GM19239 (cell line): ENCODE data around the gene SUPT20H.
"Not testable (repeated sequence)": the region's sequence is repeated elsewhere in the genome, so short reads cannot be mapped to it uniquely, and the experiment has no call there.

Source experiments
- DNase-seq: peaks from one replicate; pipeline ENCODE4 v3.0.0; 2011; ENCODE audit warnings: low spot score; ENCODE audit not compliant: insufficient read length
- FAIRE-seq: peaks from 2 replicates; lab custom pipeline; 2011; peaks lifted over from hg19 to GRCh38; lab: Jason Lieb, UNC

Gene SUPT20H

DNA sequence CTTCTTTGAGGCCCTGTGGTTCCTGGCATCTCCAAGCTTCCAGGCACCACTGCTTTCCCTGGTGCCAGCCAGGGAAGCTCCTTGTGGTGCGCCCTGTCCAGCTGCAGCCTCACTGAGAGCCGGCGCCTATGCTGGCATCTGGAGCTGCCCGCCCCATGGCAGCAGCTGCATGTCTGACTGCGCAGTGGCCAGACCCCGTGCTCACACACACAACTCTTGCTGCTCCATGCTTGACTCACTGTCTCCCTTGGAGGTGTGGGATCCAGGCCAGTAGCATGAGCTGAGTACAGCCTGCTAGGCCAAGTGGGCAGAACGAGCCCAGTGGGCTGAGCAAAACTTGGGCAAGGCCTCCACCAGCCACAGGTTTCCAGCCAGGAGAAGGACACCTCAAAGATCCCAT is 11.5 kb upstream of the SUPT20H start:
- FAIRE-seq (no peak), DNase-seq (no peak)

GRCh38 chr13:37070145-37070695 is 10.7 kb upstream of the SUPT20H start:
- FAIRE-seq, result no peak
- DNase-seq, result no peak

DNA sequence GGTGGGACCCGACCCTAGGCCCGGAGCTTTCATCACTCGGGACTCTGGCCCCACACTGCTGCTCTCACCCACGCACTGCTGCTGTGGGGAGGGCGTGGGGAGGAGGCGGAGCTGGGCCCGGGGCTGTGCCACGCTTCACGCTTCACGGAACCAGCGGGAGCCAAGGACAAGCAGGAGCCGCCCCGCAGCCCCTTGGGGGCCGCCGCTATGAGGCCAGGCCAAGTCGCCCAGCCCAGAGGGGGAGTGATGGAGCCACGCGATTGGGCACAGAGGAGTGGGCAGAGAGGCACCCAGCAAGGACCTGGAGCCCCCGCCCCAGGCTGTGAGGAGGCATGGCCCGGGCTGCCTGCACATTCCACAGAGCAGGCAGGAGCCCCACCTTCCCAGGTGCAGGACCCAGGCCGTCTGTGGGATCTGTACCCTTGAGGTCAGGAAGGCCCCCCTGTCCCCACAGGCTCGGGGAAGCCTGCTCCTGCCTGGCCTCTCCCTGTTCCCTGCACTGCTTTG is 10.2 kb upstream of the SUPT20H start:
- DNase-seq (no peak), FAIRE-seq (no peak)

DNA sequence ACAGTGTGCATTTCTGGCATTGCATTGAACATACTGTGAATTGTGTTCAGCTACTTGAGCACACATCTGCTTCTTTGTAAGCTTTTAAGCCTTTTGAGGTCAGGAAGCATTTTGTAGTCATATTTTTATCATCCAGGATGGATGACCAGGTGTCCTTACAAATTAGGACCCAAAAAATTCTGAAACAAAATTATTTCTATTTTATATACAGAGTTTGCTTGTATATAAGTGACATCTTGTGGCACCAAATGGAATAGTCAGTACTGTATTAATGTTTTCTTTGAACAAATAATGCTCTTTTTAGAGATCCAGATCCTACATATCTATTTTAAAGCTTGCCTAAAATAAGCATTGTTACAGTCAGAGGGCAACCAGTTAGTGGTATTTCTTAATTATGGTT is 9.5 kb upstream of the SUPT20H start:
- no peak for FAIRE-seq
- no peak for DNase-seq

DNA sequence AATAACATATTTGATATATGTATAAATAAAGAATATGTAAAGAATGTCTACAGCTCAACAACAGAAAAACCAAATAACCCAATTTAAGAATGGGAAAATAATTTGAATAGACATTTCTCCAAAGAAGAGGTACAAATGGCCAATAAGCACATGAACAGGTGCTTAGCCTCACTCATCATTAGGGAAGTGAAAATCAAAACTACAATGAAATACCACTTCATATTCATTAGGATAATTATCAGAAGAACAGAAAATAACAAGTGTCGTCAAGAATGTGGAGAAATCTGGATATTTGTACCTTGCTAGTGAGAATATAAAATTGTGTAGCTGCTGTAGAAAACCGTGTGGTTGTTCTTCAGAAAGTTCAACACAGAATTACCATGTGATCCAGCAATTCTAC is 8.4 kb upstream of the SUPT20H start:
- DNase-seq, result no peak
- FAIRE-seq, result no peak

DNA sequence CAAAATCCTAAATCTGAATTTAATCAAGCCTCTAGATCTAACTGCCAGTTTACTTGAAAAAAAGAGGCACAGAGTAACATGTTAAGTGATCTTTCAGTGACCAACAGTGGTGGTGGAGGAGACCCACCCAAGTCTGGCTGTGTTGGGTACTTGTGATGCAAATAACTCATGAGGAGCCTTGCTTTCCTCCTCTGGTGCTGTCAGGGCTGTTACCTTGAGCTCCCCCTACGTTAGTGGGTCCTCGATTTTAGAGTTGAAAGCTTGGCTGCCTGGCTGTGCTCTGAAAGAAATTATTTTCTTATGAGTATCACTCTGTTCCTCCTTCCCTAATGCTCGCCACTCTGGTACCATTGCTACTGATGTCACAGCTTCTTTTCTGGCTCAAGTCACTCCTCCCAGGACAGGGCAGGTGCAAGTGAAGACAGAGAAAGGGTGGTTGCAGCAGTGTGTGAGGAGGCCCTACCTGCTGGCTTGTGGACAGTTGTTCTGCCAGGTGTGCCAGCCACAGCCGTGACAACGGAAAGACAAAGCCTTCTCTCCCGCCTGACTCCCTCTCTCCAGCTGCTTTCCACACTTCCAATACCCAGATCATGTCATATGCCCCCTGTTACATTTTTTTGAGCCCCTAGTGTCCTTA is 6.5 kb upstream of the SUPT20H start:
- no peak for DNase-seq
- FAIRE-seq, result no peak

DNA sequence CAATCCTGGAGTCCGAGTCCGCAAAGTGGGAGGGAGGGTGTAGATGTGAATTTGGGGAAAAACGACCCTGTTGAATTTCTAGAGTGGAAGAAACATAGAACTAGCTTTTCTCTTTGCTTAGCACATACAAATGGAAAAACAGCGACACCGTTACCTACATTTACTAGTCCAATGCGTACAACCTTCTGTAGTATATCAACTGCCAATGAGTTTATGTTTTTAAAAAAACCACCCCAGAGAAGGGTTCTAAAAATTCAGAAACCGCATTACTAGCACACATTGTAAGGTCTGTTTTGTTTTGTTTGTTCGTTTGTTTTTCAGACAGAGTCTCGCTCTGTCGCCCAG is 332 bp upstream of the SUPT20H start:
- DNase-seq (no peak), FAIRE-seq (no peak)

DNA sequence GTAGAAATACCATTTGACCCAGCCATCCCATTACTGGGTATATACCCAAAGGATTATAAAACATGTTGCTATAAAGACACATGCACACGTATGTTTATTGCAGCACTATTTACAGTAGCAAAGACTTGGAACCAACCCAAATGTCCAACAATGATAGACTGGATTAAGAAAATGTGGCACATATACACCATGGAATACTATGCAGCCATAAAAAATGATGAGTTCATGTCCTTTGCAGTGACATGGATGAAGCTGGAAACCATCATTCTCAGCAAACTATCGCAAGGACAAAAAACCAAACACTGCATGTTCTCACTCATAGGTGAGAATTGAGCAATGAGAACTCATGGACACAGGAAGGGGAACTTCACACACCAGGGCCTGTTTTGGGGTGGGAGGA is 3.3 kb downstream of the SUPT20H start:
- FAIRE-seq, DNase-seq: not testable (repeated sequence)

DNA sequence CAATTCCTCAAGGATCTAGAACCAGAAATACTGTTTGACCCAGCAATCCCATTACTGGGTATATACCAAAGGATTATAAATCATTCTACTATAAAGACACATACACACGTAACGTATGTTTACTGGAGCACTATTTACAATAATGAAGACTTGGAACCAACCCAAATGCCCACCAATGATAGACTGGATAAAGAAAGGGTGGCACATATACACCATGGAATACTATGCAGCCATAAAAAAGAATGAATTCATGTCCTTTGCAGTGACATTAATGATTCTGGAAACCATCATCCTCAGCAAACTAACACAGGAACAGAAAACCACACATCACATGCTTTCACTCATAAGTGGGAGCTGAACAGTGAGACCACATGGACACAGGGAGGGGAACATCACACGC is 6.4 kb downstream of the SUPT20H start:
- not testable (repeated sequence) for DNase-seq, FAIRE-seq

GRCh38 chr13:37049810-37050209 is 9.7 kb downstream of the SUPT20H start:
- no peak for FAIRE-seq
- no peak for DNase-seq

GRCh38 chr13:37047846-37048245 is 11.6 kb downstream of the SUPT20H start:
- no peak for DNase-seq
- no peak for FAIRE-seq

GRCh38 chr13:37047032-37047431 is 12.5 kb downstream of the SUPT20H start:
- no peak for FAIRE-seq
- no peak for DNase-seq

GRCh38 chr13:37046062-37046461 is 13.4 kb downstream of the SUPT20H start:
- DNase-seq (no peak), FAIRE-seq (no peak)

DNA sequence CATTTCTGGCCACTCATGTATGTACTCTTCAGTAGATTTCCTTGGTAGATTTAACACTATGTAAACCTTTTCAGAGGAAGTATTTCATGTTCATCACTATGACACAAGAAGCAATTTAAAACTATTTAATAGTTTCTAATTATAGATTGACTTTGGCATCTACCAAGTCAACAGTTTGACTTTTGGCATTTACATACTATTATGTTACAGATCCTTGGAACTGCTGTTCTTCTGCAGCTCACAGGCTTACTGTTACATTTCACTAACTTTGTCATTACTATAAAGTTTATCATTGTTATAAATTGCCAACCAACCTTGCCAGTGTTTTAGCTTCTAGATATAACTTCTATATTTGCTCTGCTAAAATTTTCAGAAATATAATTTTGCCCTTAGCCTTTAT is 18.7 kb downstream of the SUPT20H start:
- DNase-seq, result no peak
- no peak for FAIRE-seq

DNA sequence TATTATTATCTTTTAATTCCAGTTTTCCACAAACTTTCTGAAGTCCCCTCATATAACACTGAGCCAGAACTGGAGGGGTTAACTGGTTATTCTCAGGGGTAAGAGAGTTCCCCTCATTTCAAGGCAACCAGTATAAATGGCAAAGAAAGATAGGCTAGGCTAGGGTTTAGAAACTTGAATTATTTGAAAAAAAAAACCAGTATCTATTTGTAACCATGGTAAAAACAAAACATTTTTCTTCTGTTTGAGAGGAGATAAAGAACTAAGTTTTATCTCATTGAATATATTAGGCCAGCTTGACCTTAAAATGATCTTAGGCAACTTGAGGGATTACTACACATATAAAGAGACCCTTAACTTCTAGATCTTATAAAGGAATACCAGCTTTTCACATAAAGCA is 19.6 kb downstream of the SUPT20H start:
- no peak for FAIRE-seq
- DNase-seq, result no peak

GRCh38 chr13:37037241-37037640 is 22.2 kb downstream of the SUPT20H start:
- no peak for FAIRE-seq

DNA sequence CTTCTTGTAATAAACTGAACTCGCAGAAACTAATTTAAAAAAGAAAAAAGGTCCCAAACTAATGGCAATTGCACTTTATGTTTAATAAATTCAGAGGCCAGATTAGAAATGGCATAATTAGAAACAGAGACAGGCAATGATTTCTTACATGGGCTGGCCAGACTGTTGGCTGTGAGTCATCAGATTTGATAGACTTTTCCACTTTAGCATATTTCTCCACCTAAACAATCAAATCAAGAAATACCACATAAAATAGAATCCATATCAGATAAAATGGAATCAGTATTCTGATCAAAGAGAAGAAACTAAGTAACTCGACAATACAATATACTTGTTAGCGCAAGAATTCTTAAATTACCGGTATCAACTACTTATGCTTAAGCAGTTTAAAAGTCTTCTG is 29.9 kb downstream of the SUPT20H start:
- DNase-seq (no peak), FAIRE-seq (no peak)

More at GRCh38 chr13:37037241-37037640, 22.2 kb downstream of the SUPT20H start:
- no peak for DNase-seq

DNA sequence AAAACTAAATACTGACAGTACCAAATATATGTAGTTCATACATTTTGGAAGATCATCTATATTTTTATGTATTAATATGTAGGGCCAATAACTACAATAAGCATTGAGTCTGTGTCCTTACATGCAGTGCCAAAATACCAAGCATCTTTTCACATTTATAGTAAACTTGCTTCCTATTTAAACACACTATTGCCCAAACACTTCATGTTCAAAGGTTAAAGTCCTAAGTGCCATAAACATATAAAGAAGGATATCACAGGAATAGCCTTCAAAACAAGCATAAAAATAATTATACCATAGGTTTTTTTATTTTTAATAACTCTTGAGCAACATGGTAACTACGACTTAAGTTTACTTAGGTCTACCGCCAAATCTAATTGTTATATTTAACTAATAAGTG is 31.8 kb downstream of the SUPT20H start:
- no peak for FAIRE-seq
- no peak for DNase-seq

DNA sequence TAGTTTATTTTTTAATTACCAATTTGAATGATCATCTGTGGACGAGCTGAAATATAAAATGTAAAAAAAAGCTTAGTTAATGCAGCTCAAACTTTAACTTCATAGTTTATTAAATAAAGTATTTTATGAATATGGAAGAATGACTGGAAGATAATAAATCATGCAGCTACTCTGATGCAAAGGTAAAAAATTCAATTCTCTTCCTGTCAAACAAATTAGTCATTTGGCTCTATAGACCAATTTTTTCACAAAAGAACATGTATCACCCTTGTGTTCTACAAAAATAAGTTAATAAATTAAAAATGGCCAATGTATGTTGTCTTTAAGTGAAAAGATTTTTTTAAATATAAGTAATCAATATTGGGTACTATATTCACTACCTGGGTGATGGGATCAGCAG is 32.7 kb downstream of the SUPT20H start:
- DNase-seq (no peak), FAIRE-seq (no peak)

DNA sequence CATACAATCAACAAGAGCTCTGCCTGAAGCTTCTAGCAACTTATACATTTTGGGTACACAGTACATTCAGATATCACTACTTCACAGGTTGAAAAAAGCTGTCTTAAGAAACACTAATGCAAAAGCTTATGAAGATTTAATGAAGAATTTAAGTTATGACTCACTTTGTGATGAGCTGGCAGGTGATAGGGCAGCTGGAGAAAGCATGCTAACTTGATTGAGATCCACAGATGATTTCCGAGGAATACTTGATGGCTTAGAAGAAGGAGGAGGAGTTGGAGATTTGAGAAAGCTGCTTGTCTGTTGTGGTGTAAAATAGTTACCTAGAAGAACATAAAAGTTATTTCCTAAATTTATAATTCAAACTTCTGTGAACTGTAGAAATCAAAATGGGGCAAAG is 35.6 kb downstream of the SUPT20H start:
- no peak for DNase-seq
- no peak for FAIRE-seq

- FAIRE-seq, result no peak
- no peak for DNase-seq
These were observed 44.9 kb downstream of the SUPT20H start for GRCh38 chr13:37014609-37015008.

GRCh38 chr13:37011788-37012187 is 47.7 kb downstream of the SUPT20H start:
- DNase-seq (no peak), FAIRE-seq (no peak)
